ENCODE results near the gene DLGAP4.
"Not testable (repeated sequence)": the region's sequence is repeated elsewhere in the genome, so short reads cannot be mapped to it uniquely, and the experiment has no call there.

DLGAP4 gene

DNA sequence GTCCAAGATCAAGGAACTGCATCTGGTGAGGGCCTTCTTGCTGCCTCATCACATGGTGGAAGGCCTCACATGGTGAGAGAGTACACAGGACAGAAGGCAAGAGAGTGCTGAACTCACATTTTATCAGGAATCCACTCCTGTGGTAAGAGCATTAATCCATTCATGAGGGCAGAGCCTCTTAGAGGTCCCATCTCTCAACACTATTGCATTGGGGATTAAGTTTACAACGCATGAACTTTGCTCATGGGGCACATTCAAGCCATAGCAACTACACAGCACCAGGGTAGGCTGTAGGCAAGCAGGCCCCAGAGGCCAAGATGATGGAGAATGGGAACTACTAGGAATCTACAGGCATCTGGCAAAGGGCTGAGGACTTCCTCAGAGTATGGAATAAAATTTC is 257.2 kb downstream of the DLGAP4 start:
- H3K4me3 ChIP-seq (ENCODE audit: low read depth, low read length): no peak overlapping the region
- TF ChIP-seq, protein P1, sequence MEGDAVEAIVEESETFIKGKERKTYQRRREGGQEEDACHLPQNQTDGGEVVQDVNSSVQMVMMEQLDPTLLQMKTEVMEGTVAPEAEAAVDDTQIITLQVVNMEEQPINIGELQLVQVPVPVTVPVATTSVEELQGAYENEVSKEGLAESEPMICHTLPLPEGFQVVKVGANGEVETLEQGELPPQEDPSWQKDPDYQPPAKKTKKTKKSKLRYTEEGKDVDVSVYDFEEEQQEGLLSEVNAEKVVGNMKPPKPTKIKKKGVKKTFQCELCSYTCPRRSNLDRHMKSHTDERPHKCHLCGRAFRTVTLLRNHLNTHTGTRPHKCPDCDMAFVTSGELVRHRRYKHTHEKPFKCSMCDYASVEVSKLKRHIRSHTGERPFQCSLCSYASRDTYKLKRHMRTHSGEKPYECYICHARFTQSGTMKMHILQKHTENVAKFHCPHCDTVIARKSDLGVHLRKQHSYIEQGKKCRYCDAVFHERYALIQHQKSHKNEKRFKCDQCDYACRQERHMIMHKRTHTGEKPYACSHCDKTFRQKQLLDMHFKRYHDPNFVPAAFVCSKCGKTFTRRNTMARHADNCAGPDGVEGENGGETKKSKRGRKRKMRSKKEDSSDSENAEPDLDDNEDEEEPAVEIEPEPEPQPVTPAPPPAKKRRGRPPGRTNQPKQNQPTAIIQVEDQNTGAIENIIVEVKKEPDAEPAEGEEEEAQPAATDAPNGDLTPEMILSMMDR (conservative IDR thresholded peaks at IDR 0.05; ENCODE audit: low read depth, low read length): no peak
- no peak for DNase-seq (ENCODE audit: low read depth)

DNA sequence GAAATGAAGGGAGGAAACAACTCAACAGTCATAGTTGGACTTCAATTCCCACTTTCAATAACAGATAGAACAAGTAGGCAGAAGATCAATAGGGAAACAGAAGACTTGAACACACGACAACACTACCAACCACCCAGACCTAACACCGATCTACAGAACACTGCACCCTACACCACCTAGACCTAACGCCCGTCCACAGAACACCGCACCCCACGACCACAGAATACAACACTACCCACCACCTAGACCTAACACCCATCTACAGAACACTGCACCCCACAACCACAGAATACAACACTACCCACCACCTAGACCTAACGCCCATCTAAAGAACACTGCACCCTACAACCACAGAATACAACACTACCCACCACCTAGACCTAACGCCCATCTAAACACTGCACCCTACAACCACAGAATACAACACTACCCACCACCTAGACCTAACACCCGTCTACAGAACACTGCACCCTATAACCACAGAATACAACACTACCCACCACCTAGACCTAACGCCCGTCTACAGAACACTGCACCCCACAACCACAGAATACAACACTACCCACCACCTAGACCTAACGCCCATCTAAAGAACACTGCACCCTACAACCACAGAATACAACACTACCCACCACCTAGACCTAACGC is 258.1 kb downstream of the DLGAP4 start:
- DNase-seq (ENCODE audit: low read depth); H3K4me3 ChIP-seq (ENCODE audit: low read depth, low read length): not testable (repeated sequence)

GRCh38 chr20:36564726-36565121 is 258.6 kb downstream of the DLGAP4 start:
- H3K4me3 ChIP-seq (ENCODE audit: low read depth, low read length); DNase-seq (ENCODE audit: low read depth): not testable (repeated sequence)

- TF ChIP-seq, protein P1 (conservative IDR thresholded peaks at IDR 0.05; ENCODE audit: low read depth, low read length): no peak
- no peak for DNase-seq (ENCODE audit: low read depth)
- no peak overlapping the region for H3K4me3 ChIP-seq (ENCODE audit: low read depth, low read length)
Observed at GRCh38 chr20:36565520-36565919, 259.4 kb downstream of the DLGAP4 start.

DNA sequence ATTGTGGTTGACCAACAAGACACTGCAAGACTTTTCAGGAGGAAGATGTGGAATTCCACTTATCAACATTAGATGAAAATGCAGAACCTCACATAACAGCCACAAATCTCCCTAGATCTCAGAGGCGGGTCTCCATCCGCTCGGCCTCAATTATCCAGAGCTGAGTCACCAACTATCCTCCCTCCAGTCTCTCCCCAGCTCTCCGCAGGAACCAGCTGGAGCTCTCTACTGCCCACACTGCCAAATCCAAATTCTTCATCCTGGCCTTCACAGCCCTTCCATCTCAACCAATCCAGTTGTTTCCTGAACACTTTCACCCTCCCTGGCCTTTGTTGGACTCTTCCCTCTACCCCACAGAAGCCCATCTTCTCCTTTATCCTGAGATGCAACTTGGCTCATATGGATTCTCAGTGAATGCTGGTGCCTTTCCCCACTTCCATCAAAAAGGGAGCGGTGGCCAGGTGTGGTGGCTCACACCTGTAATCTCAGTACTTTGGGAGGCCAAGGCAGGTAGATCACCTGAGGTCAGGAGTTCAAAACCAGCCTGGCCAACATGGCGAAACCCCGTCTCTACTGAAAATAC is 263.8 kb downstream of the DLGAP4 start:
- peak; percentile 48 for DNase-seq (ENCODE audit: low read depth)
- TF ChIP-seq, protein P1 (conservative IDR thresholded peaks at IDR 0.05; ENCODE audit: low read depth, low read length): no peak
- H3K4me3 ChIP-seq (ENCODE audit: low read depth, low read length): no peak overlapping the region

DNA sequence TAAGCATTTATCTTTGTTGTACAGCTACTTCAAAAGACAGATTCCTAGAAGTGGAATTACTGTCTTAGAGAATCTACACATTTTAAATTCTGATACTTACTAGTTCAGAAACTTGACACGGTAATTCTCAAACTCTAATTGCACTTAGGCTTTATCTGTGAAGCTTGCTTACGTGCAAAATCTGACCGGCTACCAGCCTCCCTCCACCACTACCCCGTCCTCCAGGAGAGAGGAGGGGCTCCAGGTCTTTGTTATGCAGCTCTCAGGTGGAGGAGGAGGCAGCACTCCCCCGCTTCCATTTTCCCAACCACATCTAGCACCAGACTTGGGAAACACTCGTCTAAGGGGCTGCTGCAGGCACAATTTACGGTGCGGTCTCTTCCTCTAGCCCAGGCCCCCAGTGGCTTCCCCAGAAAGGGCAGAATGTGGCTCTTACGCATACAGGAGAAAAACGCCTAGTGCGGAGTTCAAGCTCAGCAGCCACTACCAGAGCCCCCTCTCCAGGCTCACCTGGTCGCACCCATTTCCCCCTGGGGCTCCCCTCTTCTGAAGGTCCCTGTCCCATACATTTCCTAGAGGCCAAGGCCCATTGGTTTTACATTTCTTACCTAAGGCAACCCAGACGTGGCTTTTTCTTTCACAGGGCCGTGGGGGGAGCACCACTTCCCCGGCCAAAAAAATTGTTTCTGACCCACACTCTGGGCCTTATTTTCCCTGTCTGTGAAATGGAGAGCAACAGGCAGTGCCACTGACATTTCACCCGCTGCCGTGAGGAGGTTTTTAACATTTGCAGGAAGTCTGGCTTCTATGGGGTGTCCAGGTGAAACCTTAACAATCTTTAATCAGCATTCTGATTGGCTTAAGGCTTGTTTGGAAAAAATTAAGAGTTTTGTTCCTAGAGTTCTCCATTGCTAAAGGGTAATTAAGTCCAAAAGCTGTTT is 265.7 kb downstream of the DLGAP4 start:
- TF ChIP-seq, protein P1 (conservative IDR thresholded peaks at IDR 0.05; ENCODE audit: low read depth, low read length): no peak
- DNase-seq (ENCODE audit: low read depth): no peak
- no peak overlapping the region for H3K4me3 ChIP-seq (ENCODE audit: low read depth, low read length)

- DNase-seq (ENCODE audit: low read depth): peak; percentile 35
- H3K4me3 ChIP-seq (ENCODE audit: low read depth, low read length): peak overlapping the region; percentile 71
- TF ChIP-seq, protein P1 (conservative IDR thresholded peaks at IDR 0.05; ENCODE audit: low read depth, low read length): no peak
Observed at GRCh38 chr20:36572701-36573102, 266.6 kb downstream of the DLGAP4 start.
